Medulla oblongata (tissue), 1 donor: Measurements from ENCODE around the gene GALP.
A peak's percentile ranks its signal among the peaks of the same experiment; 100 is the strongest.
"Not testable (repeated sequence)": the region's sequence is repeated elsewhere in the genome, so short reads cannot be mapped to it uniquely, and the experiment has no call there.

Experiments
- DNase-seq: peaks from one replicate; pipeline ENCODE4 v3.0.0-alpha.2; 2015; ENCODE audit errors: extremely low spot score

The GALP gene

GRCh38 chr19:56175861-56176307, at the start of gene GALP:
Gene GALP (plus strand): TSS chr19:56176008. CDS start chr19:56177109, 1,101 bp downstream.
- not testable (repeated sequence) for DNase-seq

GRCh38 chr19:56126983-56127780, 48.6 kb upstream of the GALP start:
- no peak for DNase-seq

- no peak for DNase-seq
Observed at GRCh38 chr19:56130006-56130405, 45.8 kb upstream of the GALP start.

- no peak for DNase-seq
Observed at GRCh38 chr19:56131651-56132050, 44.2 kb upstream of the GALP start.

DNA sequence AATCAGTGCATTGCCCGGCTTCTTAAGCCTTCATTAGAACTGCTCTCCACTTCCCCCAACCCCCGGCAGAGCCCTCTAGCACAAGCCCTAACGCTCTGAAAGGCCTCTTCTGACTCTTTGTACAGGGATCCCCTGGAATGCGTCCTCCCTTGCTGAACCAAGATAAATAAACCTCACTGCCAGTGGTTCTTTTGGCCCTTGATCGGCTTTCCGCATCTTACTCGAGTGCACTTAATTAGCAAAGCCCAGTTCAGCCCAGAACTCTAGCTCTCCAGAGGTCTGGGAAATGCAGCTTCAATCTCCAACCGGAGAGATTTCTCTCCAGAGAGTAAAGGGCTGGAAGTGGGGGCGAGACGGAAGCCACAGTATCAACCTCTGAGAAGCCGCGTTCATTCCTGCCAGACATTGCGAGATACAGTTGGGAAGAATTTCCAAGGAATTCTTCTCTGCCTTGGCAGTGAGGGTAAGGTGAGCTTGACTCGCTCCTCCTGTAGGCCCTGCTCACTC, 43.4 kb upstream of the GALP start:
- DNase-seq, result no peak

- DNase-seq, result no peak
Observed at GRCh38 chr19:56133858-56134653, 41.8 kb upstream of the GALP start.

DNA sequence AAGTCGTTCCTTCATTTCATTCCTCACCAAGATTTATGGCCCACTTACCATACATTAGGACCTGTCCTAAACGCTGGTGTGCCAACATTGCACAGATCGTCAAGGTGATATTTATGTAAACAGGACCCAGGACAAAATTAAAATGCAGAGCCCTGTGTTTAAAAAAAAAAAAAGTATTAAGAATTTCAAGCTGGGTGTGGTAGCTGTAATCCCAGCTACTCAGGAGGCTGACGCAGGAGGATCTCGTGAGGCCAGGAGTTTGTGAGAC, 41.2 kb upstream of the GALP start:
- DNase-seq, result no peak

DNA sequence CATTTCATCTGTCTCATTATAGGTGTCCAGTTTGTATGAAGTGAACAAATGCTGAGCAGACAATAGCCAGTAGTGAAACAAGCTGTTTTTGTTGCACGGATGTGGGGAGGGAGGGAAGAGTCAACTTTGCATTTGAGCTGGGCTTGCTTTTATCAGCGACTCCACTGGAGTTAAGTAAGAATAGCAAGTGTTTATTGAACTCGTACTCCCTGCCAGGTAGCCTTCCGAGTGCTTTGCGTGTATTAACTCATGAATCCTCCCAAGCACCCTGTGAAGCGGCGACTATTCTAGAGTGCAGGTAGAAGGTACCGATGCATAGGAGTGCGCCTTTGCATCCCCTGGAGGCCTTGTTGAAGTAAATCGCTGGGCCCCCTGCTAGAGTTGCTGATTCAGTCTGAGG, 39.4 kb upstream of the GALP start:
- no peak for DNase-seq

DNA sequence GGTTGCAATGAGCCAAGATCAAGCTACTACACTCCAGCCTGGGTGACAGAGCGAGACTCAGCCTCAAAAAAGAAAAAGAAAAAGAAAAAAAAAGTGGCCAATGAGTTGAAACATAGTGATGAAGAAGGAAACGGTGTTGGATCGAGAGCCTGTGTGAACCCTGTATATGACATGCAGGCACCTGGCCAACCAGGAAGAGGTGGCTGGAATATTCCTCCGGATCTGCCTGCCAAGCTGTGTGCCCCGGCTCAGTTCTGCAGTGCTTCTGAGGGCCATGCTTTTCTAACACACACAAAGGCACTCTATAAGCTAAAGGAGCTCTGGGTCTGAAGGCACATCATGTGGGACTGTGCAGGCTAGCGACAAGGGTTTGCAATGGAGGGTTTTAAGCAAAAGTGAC, 38.4 kb upstream of the GALP start:
- no peak for DNase-seq

- no peak for DNase-seq
Observed at GRCh38 chr19:56138069-56138468, 37.7 kb upstream of the GALP start.

DNA sequence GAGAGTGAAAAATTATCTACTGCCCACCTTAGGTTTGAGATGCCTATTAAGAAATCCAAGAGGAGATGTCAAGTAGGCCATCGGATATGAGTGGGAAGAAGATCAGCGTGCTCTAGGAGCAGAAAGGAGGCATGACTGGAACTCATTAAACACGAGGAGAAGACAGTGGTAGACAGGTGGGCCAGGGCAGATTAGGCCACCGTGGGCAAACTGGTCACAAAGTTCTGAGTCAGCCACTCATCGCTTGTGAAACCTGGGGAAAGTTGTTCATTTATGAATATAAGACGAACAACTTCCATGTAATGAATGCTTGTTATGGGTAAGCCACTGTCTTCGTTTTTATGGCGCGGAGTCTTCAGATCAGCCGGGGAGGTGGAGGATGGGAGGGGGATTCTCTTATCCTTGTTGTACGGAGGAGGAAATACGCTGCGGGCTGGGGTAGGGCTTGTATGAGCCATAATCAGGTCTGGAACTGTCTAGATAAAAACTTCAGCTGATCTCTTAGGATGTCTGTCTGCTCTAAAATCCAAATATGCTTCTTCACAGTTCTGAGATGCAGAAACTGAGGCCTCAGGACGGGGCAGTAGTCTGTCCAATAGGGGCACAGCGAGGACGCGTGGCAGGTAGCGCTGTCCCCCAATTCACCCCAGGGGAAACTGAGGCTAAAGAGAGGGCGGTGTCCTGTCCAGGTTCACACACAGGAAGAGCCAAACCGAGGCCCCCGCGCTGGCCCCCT, 35.8 kb upstream of the GALP start:
- peak; percentile 21 for DNase-seq

GRCh38 chr19:56140583-56141416, 35.0 kb upstream of the GALP start, which contains the start of gene ZNF444:
Gene ZNF444 (plus strand): TSS chr19:56141287. CDS start chr19:56146912, 5,625 bp downstream.
- DNase-seq, result peak; percentile 99

- DNase-seq, result no peak
Observed at GRCh38 chr19:56141417-56141993, 34.3 kb upstream of the GALP start.

- no peak for DNase-seq
Observed at GRCh38 chr19:56142087-56142787, 33.6 kb upstream of the GALP start.

DNA sequence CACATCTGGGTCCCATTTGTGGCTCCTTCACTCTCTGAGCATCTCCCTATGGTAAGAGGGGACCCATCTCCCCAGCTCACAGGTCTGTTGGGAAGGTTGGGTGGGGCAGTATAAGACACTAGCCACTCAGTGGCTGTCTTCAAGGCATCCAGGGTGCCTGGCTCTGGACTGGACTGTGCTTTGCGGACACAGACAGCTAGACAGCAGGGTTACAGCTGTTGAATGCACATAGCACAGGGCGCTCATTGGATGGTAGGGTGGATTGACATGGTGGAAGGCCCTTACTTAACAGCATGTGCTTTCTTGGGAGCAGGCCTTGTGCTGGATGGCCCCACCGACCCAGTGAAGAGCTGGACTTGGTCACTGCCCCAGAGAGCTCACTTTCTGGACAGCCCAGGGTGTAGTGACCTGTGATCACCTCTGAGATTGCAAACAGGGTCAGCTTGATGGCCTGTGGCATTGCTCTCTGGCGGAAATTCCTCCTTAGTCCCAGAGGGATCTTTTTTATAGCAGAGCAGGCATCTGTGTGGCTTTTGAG, 32.8 kb upstream of the GALP start:
- DNase-seq, result no peak

DNA sequence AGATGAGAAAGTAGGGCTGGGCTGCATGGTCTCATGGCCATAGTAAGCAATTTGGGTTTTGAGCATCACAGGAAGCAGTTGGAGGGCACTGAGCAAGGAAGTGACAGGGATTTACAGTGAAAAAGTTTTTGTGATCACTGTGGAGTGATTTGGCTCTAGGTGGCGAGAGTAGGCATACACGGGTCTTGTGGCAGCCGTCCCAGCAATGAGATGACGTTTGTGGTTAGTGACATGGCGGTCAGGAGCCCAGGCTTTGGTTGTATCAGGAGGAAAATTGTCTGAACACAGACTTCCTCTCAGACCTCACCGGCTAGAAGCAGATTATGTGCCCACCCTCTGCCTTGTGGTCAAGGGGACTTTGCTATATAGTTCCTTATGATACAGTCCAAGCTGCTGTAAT, 31.4 kb upstream of the GALP start:
- DNase-seq, result no peak

- DNase-seq, result no peak
Observed at GRCh38 chr19:56144831-56145230, 31.0 kb upstream of the GALP start.

DNA sequence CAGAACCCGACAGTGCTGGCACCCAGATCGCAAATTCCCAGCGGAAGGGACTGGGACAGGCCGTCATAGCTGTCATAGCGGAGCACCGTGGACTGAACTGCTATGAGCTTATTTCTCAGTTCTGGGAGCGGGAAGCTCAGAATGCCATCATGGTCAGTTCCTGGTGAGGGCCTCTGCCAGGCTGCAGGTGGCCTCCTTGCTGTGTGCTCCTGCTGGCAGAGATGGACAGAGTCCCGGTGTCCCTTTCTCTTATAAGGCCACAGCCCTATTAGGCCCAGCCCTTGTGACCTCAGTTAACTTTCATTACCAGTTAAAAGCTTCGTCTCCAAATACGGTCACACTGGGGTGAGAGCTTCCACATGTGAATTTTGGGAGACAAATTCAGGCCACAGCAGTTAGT, 30.1 kb upstream of the GALP start:
- DNase-seq, result no peak

DNA sequence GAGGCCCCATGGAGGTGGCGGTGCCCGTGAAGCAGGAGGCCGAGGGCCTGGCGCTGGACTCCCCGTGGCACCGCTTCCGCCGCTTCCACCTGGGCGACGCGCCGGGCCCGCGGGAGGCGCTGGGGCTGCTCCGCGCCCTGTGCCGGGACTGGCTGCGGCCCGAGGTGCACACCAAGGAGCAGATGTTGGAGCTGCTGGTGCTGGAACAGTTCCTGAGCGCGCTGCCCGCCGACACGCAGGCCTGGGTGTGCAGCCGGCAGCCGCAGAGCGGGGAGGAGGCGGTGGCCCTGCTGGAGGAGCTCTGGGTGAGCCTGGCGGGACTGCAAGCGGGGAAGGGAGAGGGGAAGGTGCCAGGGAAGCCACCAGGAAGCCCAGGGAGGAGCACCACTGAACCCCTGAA, 28.9 kb upstream of the GALP start:
- DNase-seq, result no peak

- no peak for DNase-seq
Observed at GRCh38 chr19:56147307-56147706, 28.5 kb upstream of the GALP start.
